HG02943 (cell line): ENCODE data around the gene MAEL.

Source experiments
- ATAC-seq: cut with Tn5 transposase; IDR thresholded peaks from one replicate; pipeline ENCODE4 v1.9.1; 2021; ENCODE audit warnings: mild to moderate bottlenecking, low read depth, moderate library complexity; ENCODE audit not compliant: unreplicated experiment

MAEL gene

DNA sequence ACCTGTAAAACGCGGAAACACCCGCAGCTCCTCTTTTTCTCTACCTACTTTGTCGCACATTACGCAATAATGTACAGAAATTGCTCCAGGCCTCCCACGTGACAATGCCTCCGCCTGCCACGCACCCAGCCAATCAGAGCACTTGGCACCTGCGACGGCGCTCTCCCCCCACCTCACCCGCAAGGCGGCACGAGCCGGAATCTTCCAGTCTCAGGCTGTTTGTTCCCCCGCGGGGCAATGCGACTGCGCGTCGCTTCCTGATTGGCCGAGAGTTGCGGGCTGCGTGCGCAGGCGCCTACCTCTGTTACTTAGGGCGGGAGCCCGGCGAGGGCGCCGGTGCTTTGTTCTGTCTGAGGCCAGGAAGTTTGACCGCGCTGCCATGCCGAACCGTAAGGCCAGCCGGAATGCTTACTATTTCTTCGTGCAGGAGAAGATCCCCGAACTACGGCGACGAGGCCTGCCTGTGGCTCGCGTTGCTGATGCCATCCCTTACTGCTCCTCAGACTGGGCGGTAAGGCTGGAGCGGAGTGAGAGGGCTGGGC lies at the start of gene MAEL:
TSS of gene MAEL (plus strand) at position 307 of the 542 bp plus-strand sequence. CDS start at position 380, 73 bp downstream.
- ATAC-seq = no peak

DNA sequence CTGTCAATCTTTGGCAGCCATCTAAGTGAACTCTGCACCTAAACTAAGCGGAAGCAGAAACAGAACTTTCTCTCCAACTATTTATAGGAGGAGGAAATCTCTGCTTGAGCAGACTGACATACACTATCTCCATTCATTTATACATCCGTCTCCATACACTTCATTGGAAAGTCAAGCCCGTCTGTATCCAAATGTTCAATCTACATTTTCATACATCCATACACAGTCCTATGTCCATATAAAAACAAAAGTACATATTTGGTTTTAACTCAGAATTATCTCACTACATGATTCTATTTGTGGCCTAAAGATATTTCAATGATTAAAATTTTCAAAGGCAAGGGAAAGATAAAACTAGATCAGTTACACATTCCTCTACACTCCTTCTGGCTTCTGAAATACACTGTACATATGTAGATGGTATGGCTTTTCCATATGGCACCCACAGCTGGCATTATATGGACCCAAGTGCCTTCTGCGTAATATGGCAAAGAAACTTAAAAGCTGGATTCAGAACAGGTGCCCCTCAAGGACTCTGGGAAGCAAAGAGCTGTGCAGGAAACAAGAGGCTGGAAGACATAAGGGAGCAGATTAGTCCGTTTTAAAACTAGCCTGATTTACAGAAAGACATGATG lies 49.2 kb upstream of the MAEL start:
- ATAC-seq = no peak

DNA sequence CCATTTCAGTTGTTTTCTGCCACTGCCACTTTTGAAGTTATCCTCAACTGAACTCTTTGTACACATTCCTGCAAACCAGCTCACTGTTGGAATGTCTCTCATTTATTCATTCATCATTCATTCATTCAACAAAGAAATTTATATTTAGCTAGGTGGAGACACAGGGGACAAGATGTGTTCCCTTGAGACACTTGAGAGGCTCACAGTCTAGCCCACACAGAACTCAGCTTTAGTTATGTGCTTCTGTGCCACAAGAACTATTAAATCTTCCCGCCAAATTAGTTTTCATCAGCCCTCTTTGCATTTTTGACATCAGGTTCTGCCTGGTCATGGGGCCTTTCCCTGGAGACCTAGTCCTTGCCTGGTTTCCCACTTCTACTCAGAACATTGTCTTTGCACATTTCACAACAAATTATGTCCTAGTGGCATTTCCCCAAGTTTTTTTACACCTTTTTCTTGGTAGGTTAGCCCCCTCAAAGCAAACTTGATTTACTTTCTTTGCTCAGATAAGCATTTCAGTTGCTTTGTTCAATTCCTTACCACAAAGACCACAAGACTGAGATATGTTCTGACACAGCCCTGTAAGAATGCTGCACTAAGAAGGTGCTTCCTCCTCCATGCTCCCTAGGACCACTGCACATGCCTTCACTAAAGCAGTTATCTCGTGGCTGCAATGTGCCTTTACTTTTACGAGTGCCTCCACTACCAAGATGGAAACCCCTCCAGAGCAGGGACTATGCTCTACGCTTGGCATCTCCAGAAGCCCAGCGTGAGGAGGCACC lies 44.7 kb upstream of the MAEL start:
- ATAC-seq = no peak

DNA sequence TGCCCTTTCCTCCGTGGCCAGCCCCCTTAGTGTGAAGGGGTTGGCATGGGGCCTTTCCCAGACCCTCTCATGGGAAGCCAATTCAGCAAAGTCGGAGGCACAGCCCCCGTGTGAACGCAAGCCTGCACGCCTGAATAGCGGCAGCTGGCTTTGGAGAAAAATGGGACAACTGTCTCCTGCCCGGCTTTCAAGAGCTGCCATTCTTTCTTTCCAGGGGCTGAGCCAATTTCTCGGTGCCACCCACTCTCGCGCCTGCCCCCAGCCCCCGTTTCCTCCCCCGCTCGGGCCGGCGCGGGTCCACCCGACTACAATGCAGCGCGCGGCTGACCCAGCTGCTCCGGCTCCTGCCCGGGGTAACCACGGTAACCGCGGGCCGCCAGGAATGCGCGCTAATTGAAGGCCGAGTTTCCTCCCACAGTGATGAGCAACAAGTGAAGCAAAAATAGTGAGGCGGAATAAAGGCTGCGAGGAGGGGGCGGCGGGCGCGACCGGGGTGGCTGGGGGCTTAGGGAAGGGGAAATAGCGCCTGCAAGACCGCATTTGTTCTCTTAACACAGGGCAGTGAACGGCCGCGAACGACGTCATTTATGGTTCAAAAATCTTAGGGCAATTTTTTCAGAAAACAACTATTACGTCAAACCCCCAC lies 41.6 kb upstream of the MAEL start:
- ATAC-seq = no peak

DNA sequence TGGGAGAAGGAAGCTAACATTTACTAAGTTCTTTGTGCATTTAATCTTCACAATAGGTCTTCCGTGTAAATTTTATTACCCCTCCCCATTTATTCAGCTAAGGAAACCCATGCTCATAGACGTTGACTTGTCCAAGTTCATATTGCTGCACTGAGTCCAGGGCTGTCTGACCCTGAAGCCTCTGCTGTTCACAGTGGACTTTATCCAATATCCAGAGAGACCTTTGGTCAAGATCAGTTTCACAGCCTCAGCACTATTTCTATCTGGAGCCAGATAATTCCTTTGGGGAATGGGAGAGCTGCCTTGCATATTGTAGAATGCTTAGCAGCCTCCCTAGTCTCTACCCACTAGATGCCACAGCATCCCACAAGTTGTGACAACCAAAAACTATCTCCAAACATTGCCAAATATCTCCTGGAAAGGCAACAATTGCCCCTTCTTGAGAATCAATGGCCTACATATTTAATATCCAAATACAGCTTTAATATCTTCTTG lies 40.2 kb upstream of the MAEL start:
- no peak for ATAC-seq

DNA sequence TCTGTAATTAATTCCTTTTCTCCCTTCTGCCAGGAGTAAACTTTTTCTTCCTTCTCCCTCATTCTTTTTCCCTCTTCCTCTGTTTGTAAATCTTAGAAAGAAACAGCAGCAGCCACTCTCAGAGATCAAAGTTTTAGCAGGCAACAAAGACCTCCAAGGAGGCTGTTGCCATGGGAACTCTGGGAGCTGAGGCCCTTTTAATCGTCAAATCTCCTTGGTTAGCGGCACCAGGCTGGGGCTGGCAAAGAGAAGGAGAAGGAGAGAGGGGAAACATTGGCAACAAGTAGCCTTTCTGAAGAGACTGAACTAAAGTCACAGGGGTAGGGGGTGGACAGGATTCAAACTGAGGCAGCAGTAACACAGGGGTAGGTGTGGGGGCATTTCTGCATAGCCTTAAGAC lies 38.9 kb upstream of the MAEL start:
- no peak for ATAC-seq

DNA sequence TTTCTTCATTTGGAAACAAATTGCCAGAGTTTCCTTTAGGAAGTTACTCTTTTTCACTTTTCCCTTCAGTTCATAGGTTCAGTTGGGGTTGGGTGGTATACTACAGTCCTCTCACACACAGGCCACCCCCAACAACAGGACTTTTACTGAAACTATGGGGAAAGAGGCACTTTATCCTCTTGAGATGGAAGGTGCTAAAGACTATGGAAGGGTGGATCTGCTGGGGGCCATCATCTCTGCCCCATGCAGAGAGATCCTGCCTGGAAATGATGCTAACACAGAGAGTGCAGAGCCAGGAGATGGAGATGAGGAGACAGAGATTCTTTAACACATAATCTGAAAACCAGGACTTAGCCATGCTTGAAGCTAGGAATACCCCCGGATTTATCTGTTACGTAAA lies 38.0 kb upstream of the MAEL start:
- no peak for ATAC-seq

DNA sequence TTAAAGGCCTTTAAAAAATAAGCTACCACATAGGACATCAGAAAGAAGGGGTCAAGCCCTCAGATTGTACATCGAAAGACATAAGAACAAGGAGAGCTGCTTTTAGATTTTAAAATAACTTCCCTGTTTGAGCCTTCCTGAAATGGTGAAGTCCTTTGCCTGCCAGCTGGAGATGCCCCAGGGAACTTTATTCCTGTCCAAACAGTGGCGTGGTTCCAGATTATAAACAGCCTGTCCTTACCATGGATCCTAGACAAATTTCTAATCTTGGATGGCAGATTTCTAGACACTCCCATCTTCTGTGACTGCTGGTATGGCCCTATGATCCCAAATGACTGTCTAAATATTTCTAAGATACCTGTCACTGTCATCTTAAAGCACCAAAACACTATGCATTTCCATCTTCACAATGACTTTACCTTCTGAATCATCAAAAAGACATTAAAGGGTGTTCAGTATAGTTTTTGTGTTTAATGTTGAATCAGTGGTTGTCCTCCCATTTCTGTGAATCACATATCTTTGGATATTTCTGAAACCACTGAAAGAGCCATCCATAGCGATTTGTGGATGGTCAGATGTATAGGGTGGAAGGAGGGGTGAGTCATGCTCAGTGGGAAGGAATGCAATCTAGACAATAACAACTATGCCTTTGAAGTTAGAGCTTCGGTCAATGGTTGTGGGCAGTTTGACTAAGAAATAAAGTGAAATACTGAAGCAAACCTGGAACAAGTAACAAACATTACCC lies 36.9 kb upstream of the MAEL start:
- no peak for ATAC-seq

DNA sequence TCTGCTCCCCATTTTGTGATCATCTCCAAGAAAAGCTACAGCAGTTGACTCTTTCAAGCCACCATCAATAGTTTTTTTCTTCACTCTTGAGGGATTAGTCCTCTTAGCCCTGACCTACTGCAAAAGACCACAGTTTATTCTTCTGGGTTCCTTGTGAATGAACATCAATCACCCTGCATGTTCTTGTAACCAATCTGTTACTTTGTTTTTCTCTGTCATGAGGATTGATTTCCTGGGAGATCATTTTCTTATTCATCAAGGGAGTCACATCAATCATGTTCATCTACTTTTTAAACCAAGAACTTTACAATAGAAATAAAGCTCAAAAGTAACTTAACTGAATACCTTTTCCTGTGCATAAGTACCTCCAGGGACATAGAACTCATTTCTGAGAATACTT lies 35.6 kb upstream of the MAEL start:
- no peak for ATAC-seq

DNA sequence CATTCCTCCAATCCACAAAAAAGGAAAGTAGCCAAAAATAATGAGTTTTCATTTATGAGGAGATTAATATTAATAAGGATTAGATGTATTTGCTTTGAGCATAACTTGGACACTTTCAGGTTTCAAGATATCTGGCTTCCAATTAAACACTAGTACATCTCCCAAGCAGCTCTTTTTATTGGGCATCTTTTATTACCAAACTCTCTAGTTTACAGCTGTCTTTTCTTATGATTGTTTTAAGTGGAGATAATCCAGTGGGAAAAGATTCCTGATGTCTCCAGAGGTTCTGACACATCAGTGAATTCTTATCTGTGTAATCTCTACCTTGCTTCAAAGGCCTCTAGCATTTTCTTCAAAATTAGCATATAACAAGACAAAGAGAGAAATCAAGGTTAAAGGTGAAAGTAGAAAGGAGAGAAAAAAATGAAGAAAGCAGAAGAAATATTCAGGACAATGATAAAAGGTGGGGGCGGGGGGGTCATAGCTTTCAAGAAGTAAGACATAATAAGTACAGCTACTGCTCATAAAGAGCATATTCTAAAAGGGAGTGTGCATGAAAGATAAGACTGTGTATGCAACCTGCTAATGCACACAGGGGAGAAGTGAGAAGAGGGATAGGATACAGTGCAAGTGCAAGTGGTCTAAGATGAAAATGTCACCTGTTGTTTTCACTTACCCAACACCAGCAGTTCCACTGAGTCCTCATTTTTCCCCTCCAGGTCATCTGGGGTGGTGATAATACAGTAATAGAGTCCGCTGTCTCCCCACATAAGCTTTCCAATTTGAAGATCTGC lies 32.8 kb upstream of the MAEL start:
- ATAC-seq = no peak

DNA sequence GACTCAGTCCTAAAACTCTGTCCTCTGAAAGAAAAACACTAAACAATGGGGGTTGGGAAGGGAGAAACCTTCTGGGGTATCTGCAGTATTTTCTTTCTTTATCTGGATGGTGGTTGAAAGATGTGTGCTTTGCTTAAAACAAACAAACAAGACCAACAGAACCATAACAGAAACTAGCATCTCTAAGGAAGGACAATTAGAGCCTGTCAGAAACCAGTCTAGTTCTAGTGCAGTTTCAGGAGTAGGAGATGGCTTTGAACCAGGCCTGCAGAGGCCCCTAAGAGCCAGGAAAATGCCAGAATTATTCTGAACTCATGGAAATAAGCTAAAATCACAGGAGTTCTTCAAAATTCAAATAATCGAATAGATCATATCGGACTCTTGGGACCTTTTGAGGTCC lies 32.2 kb upstream of the MAEL start:
- no peak for ATAC-seq

DNA sequence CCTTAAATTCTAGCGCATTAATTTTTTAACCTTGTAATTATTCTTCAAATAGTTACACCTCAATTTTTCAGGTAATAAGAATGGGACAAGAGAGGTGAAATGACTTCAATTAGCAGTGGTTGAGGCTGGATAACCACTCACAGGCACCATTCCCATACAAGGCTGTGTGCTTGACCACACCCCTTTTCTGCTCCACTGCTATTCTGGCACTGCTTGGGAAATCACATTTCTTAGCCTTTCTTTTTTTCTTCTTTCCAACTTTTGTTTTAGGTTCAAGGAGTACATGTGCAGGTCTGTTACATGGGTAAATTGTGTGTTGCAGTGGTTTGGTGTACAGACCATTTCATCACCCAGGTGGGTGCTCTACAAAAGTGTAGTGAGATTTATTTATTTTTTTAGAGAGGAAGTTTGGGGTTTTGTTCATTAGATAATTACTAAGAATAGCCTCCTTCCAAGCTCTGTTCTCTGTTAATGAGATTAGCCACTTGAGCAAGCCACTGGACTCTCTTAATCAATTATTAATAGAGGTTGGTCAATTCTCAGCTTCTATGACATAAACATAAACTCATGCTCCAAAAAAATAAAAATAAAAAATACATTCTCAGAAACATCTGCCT lies 28.1 kb upstream of the MAEL start:
- peak; percentile 62 for ATAC-seq

DNA sequence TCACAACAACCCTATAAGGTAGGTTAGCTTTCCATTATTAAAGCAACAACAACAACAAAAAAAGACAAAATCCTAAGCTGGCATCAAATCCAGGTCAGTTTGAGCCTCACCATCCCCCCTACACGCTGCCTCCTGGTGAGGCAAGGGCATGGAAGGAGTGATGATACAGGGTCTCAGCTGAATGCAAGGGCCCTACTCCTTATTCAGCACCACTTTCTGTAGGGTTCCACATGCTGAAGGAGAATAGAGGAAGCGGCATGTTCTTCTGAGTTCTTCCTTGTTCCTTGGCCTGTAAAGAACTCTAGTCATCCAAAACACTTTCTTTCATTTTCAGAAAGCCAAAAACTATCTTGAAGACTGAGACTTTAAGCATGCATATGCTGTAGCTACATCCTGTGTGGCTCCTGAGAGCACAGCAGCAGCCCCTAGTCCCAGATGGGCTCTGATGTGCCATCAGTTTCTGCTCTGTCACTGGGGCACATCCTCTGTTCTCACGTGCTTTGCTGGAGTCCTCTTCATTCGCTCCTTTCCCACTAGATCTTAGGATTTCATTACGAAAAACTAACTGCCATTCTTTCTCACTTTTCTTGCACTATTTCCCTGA lies 19.9 kb upstream of the MAEL start:
- peak; percentile 84 for ATAC-seq

DNA sequence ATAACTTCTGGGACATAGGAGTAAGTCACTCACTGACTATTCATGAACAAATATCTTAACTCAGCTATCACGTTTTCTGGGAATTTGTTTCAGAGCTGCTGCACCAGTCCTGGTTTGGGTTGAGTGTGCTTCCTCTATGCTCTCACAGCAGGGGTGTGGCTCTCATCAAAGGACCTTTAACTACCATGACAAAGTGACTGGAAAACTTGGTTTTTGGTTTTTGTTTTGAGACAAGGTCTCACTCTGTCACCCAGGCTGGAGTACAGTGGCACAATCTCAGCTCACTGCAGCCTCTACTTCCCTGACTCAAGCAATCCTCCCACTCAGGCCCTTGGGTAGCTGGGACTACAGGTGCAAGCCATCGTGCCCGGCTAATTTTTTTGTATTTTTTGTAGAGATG lies 17.8 kb upstream of the MAEL start:
- no peak for ATAC-seq

DNA sequence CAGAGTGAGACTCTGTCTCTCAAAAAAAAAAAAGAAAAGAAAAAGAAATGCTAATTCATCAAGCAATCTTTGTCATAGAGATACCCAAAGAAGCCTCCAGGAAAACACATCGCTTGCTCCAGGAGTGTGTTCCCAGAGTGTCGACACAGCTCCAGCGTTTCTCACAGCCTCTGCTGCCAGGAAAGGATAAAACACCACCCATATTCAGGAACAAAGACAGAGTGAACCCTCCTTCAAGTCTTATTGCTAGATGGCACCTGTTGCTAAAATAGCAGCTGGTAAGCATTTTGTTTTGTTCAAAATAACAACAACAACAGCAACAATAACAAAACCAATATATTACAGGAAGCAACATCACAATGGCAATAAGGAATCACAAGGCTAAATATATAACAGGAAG lies 16.9 kb upstream of the MAEL start:
- no peak for ATAC-seq

DNA sequence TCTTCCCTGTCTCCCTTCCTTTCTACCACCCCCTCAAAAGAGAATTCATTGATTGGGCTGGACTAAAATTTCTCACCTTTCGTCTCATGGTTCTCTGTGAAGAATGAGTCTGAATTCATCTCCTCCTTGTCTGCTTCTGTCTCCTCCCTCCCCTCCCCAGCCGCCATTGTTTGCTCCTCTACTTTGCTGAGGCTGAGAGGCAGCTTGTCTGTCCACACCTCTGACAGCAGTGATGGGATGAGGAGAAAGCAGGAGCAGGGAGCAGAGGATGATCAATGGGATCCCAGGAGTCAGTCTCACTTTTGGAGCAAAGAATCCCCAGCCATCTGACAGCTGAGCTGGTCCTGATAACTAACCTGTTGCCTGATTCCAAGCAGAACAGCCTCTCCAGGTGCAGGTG lies 16.3 kb upstream of the MAEL start:
- ATAC-seq = no peak

DNA sequence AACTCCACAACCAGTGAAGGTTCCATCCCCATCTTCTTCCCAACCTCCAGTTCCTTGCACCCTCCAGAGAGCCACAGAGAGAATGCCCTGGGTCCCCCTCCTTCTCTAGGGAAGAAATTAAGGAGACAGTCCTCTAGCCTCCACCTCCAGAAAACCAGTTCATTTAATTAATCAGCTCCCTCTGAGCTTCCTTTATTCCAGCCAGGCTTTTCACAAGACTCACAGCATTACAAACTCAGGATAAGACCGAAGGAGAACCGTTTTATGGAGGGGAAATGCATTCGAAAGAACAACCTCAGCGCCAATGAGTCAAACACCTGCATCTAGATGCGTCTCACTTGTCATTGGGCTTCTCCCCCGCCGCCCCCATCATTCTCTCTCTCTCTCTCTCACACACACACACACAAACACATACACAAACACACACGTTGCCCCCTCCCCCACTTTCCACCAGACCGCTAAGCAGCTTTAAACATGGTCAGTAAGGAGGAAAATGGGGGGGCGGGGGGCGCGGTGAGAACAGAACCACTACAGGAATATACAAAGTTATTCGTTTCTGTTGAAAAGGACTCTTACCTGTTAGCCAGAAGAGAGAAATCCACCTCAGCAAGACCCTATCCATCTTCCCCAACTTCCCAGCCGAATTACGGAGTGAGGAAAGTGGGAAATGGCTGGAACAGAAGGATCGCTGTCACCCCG lies 14.3 kb upstream of the MAEL start:
- ATAC-seq = no peak

DNA sequence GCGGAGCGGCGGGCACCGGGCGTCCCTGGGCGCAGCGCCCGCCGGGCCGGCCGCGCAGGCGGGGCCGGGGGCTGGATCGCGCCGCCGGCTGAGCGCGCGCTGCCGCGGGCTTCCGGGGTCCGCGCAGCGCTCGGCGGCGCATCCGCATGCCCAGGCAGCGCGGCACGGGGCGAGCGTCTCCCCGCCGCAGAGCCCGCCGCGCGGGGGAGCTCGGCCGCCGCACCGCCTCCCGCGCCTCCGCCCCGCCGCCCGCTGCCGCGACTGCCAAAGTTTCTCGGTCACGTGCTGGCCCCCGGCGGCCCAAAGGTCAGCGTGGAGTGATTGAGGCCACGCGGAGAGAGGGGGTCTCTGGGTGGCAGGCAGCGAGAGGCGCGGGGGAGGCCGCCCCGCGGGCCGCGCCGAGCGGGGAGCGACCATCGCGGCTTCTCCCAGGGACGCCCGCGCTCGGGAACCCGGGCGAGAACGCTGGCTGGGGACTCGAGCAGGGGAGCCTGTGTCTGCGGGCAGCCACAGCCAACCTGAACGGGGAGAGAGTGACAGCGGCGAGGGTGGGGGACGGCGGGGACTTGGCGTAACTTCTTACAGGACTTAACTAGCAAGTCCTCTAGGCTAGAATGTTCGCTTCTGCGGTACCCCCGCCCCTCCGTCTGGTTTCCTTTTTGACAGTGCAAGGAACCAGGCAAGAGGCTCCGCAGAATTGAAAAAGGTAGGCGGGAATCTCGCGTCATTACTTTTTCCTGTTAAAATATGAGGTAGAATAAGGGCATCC lies 13.5 kb upstream of the MAEL start, which contains the start of gene ILDR2:
TSS of gene ILDR2 (minus strand) at position 180 of the 769 bp plus-strand sequence. CDS start 272 bp downstream, outside the sequence.
- peak; percentile 56 for ATAC-seq
